ENCODE measurements around the gene SLC26A11.

Gene SLC26A11

GRCh38 chr17:80272366-80272765 lies 52.1 kb downstream of the SLC26A11 start:
- ATAC-seq: no peak; the same call in 2 of the 3 replicates

DNA sequence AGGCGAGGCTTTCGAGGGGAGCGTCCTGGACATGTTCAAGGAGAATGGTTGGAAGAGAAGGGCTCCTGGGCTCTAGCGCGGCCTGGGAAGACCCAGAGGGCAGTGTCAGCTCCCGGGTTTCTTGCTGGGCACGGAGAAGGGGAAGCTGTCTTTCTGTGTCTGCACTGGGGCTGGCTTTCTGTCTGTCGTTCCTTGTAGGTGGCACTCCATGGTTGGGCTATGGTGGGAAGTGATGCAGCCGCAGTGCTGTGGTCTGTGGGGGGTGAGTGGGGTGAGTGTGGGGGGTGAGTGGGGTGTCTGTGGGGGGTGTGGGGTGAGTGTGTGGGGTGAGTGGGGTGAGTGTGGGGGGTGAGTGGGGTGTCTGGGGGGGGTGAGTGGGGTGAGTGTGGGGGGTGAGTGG lies 54.1 kb downstream of the SLC26A11 start:
- ATAC-seq: no peak
- TF ChIP-seq ESRRG (CRISPR knock-in tag; IDR thresholded peaks at IDR 0.05) (no peak), TCF4 (CRISPR knock-in tag; IDR thresholded peaks at IDR 0.05; ENCODE audit: borderline replicate concordance) (no peak), POU6F1 (CRISPR knock-in tag; IDR thresholded peaks at IDR 0.05; ENCODE audit: borderline replicate concordance, low read depth) (no peak), ZC3H10 (CRISPR knock-in tag; IDR thresholded peaks at IDR 0.05) (no peak), ARNTL (CRISPR knock-in tag; IDR thresholded peaks at IDR 0.05; ENCODE audit: borderline replicate concordance, low read depth) (no peak), ZNF565 (CRISPR knock-in tag; conservative IDR thresholded peaks at IDR 0.05; ENCODE audit: low read depth) (no peak), ZNF8 (CRISPR knock-in tag; IDR thresholded peaks at IDR 0.05) (no peak), ISL1 (CRISPR knock-in tag; IDR thresholded peaks at IDR 0.05) (no peak), OSR1 (CRISPR knock-in tag; IDR thresholded peaks at IDR 0.05) (no peak), TSHZ2 (CRISPR knock-in tag; IDR thresholded peaks at IDR 0.05) (no peak), ZFP3 (CRISPR knock-in tag; IDR thresholded peaks at IDR 0.05) (no peak), ZNF70 (CRISPR knock-in tag; IDR thresholded peaks at IDR 0.05) (no peak), CSDC2 (CRISPR knock-in tag; IDR thresholded peaks at IDR 0.05) (no peak), RARB (CRISPR knock-in tag; IDR thresholded peaks at IDR 0.05) (no peak), GLIS3 (CRISPR knock-in tag; IDR thresholded peaks at IDR 0.05) (no peak)
- TF ChIP-seq, protein P1, sequence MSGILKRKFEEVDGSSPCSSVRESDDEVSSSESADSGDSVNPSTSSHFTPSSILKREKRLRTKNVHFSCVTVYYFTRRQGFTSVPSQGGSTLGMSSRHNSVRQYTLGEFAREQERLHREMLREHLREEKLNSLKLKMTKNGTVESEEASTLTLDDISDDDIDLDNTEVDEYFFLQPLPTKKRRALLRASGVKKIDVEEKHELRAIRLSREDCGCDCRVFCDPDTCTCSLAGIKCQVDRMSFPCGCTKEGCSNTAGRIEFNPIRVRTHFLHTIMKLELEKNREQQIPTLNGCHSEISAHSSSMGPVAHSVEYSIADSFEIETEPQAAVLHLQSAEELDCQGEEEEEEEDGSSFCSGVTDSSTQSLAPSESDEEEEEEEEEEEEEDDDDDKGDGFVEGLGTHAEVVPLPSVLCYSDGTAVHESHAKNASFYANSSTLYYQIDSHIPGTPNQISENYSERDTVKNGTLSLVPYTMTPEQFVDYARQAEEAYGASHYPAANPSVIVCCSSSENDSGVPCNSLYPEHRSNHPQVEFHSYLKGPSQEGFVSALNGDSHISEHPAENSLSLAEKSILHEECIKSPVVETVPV (CRISPR knock-in tag; IDR thresholded peaks at IDR 0.05): no peak
- TF ChIP-seq, protein P2, sequence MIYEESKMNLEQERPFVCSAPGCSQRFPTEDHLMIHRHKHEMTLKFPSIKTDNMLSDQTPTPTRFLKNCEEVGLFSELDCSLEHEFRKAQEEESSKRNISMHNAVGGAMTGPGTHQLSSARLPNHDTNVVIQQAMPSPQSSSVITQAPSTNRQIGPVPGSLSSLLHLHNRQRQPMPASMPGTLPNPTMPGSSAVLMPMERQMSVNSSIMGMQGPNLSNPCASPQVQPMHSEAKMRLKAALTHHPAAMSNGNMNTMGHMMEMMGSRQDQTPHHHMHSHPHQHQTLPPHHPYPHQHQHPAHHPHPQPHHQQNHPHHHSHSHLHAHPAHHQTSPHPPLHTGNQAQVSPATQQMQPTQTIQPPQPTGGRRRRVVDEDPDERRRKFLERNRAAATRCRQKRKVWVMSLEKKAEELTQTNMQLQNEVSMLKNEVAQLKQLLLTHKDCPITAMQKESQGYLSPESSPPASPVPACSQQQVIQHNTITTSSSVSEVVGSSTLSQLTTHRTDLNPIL (CRISPR knock-in tag; IDR thresholded peaks at IDR 0.05; ENCODE audit: low read depth): no peak
- TF ChIP-seq, protein P3, sequence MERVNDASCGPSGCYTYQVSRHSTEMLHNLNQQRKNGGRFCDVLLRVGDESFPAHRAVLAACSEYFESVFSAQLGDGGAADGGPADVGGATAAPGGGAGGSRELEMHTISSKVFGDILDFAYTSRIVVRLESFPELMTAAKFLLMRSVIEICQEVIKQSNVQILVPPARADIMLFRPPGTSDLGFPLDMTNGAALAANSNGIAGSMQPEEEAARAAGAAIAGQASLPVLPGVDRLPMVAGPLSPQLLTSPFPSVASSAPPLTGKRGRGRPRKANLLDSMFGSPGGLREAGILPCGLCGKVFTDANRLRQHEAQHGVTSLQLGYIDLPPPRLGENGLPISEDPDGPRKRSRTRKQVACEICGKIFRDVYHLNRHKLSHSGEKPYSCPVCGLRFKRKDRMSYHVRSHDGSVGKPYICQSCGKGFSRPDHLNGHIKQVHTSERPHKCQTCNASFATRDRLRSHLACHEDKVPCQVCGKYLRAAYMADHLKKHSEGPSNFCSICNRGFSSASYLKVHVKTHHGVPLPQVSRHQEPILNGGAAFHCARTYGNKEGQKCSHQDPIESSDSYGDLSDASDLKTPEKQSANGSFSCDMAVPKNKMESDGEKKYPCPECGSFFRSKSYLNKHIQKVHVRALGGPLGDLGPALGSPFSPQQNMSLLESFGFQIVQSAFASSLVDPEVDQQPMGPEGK (CRISPR knock-in tag; IDR thresholded peaks at IDR 0.05; ENCODE audit: borderline replicate concordance): no peak

More at GRCh38 chr17:80272366-80272765, 52.1 kb downstream of the SLC26A11 start:
- TF ChIP-seq PPARA (CRISPR knock-in tag; IDR thresholded peaks at IDR 0.05; ENCODE audit: borderline replicate concordance) (no peak), POU6F1 (CRISPR knock-in tag; IDR thresholded peaks at IDR 0.05; ENCODE audit: borderline replicate concordance, low read depth) (no peak), TSHZ2 (CRISPR knock-in tag; IDR thresholded peaks at IDR 0.05) (no peak), GLIS3 (CRISPR knock-in tag; IDR thresholded peaks at IDR 0.05) (no peak), RARB (CRISPR knock-in tag; IDR thresholded peaks at IDR 0.05) (no peak), ARNTL (CRISPR knock-in tag; IDR thresholded peaks at IDR 0.05; ENCODE audit: borderline replicate concordance, low read depth) (no peak), ZFP30 (CRISPR knock-in tag; IDR thresholded peaks at IDR 0.05) (no peak), ZNF8 (CRISPR knock-in tag; IDR thresholded peaks at IDR 0.05) (no peak), ESRRG (CRISPR knock-in tag; IDR thresholded peaks at IDR 0.05) (no peak), SNAI2 (CRISPR knock-in tag; IDR thresholded peaks at IDR 0.05) (no peak), OSR1 (CRISPR knock-in tag; IDR thresholded peaks at IDR 0.05) (no peak), ISL1 (CRISPR knock-in tag; IDR thresholded peaks at IDR 0.05) (no peak)
